ENCODE data around the gene PRXL2B. TPM values are rescaled to one million over a fixed set of nuclear protein-coding genes. Genes with fewer than 3 reads are reported as not detected.
"Not testable (repeated sequence)": the region's sequence is repeated elsewhere in the genome, so short reads cannot be mapped to it uniquely, and the experiment has no call there.

The PRXL2B gene
- total RNA-seq, 2 donors from 2014 or later = 5.6 to 8.8 TPM

- Histone ChIP-seq H3K27me3 (no peaks in the 10 kb centered on the region), H3K27ac (peak overlapping the region in 3 of 4 donors; percentile 20 to 44 (median 22)), H3K4me3 (no peak overlapping the region), H3K4me1 (peaks cover 15% of the 10 kb centered on the region), H3K36me3 (replicated peaks in 1 of 2; ENCODE audit: insufficient read depth in 1 of 2, low read depth in 2 of 2) (no peaks in the 10 kb centered on the region), H3K9me3 (no peaks in the 10 kb centered on the region)
- intact Hi-C loops (cut with DNase I) = no loop called here
- peak; percentile 10 for ATAC-seq
- TF ChIP-seq CTCF (IDR thresholded peaks at IDR 0.05) (no peak), POLR2A (IDR thresholded peaks at IDR 0.05) (no peak)
- WGBS, 2 donors = 28 to 43% methylated on average over 8 to 23 of the region's 23 CpGs
- peak in 3 of 4 donors; percentile 52 to 60 (median 55) for DNase-seq
These were observed 10.5 kb upstream of the PRXL2B start for GRCh38 chr1:2575801-2576663.

- H3K36me3 ChIP-seq (replicated peaks in 1 of 2; ENCODE audit: insufficient read depth in 1 of 2, low read depth in 2 of 2); DNase-seq; ATAC-seq; intact Hi-C loops (cut with DNase I); H3K9me3 ChIP-seq; H3K27me3 ChIP-seq; H3K4me3 ChIP-seq: not testable (repeated sequence)
- peaks cover 15% of the 10 kb centered on the region for H3K4me1 ChIP-seq
- 70 to 88% methylated on average over 9 to 21 of the region's 23 CpGs for WGBS, 2 donors
- H3K27ac ChIP-seq = peak overlapping the region; percentile 62 to 87 (median 76)
These were observed 9.0 kb upstream of the PRXL2B start for GRCh38 chr1:2577565-2578075.

GRCh38 chr1:2578758-2579118, 7.8 kb upstream of the PRXL2B start:
- ATAC-seq = no peak
- intact Hi-C loops (cut with DNase I) = no loop called here
- 58 to 61% methylated on average over 4 of the region's 4 CpGs for WGBS, 2 donors
- no peaks in the 10 kb centered on the region for H3K27me3 ChIP-seq
- H3K9me3 ChIP-seq = no peaks in the 10 kb centered on the region
- H3K36me3 ChIP-seq (replicated peaks in 1 of 2; ENCODE audit: insufficient read depth in 1 of 2, low read depth in 2 of 2) = no peaks in the 10 kb centered on the region
- peaks cover 20% of the 10 kb centered on the region for H3K4me1 ChIP-seq
- H3K27ac ChIP-seq = peak overlapping the region; percentile 22 to 87 (median 76)
- no peak overlapping the region for H3K4me3 ChIP-seq
- TF ChIP-seq CTCF (IDR thresholded peaks at IDR 0.05) (no peak), POLR2A (IDR thresholded peaks at IDR 0.05) (no peak)
- no peak for DNase-seq

GRCh38 chr1:2580691-2581090, 5.9 kb upstream of the PRXL2B start:
- no peaks in the 10 kb centered on the region for H3K27me3 ChIP-seq
- no peak for TF ChIP-seq POLR2A (IDR thresholded peaks at IDR 0.05)
- TF ChIP-seq CTCF (IDR thresholded peaks at IDR 0.05) = no peak
- WGBS, 2 donors = 66 to 76% methylated on average over 10 of the region's 10 CpGs
- H3K27ac ChIP-seq = no peak overlapping the region
- H3K9me3 ChIP-seq = no peaks in the 10 kb centered on the region
- peaks cover 38% of the 10 kb centered on the region for H3K4me1 ChIP-seq
- H3K4me3 ChIP-seq = no peak overlapping the region
- intact Hi-C loops (cut with DNase I) = loop anchor here (10.0 kb wide), 1 partner anchor 46 kb away; the partner anchor contains the start of gene HES5
- ATAC-seq (no peak), DNase-seq (no peak)
- H3K36me3 ChIP-seq (replicated peaks in 1 of 2; ENCODE audit: insufficient read depth in 1 of 2, low read depth in 2 of 2) = no peaks in the 10 kb centered on the region

GRCh38 chr1:2582391-2582790, 4.2 kb upstream of the PRXL2B start:
- no peak for ATAC-seq
- Histone ChIP-seq H3K27me3 (no peaks in the 10 kb centered on the region), H3K36me3 (replicated peaks in 1 of 2; ENCODE audit: insufficient read depth in 1 of 2, low read depth in 2 of 2) (no peaks in the 10 kb centered on the region), H3K9me3 (no peaks in the 10 kb centered on the region), H3K27ac (no peak overlapping the region), H3K4me1 (peaks cover 35% of the 10 kb centered on the region), H3K4me3 (no peak overlapping the region)
- DNase-seq = no peak
- WGBS, 2 donors = 59 to 65% methylated on average over 4 to 7 of the region's 7 CpGs
- intact Hi-C loops (cut with DNase I) = loop anchor here (10.0 kb wide), 1 partner anchor 48 kb away; the partner anchor contains the start of gene HES5
- TF ChIP-seq CTCF (IDR thresholded peaks at IDR 0.05) (no peak), POLR2A (IDR thresholded peaks at IDR 0.05) (no peak)
